Small intestine (tissue), 7 donors: ENCODE data around the gene STUM. TPM values are rescaled to one million over a fixed set of nuclear protein-coding genes. Genes with fewer than 3 reads are reported as not detected.

Source experiments
- DNase-seq, 2 donors: peaks; one replicate each; pipeline versions ENCODE4 v3.0.0 to v3.0.0-alpha.2; 2013
- FAIRE-seq: peaks from 2 replicates; lab custom pipeline; 2012; peaks lifted over from hg19 to GRCh38; lab: Jason Lieb, UNC
- H3K27ac ChIP-seq, 3 donors: one replicate each; pipeline ENCODE4 v1.5.1; 2013; ENCODE audit warnings: low read length in 2 of 3, mild to moderate bottlenecking in 2 of 3, control low read depth in 1 of 3, inconsistent platforms in 1 of 3, low read depth in 1 of 3, moderate library complexity in 1 of 3
- H3K27me3 ChIP-seq, 3 donors: one replicate each; pipeline ENCODE4 v1.6.1; 2013; ENCODE audit warnings: low read length in 3 of 3, inconsistent platforms in 1 of 3; ENCODE audit not compliant: control insufficient read depth in 3 of 3, insufficient read depth in 3 of 3
- H3K36me3 ChIP-seq, 3 donors: one replicate each; pipeline ENCODE4 v1.6.1; 2013; ENCODE audit warnings: low read length in 3 of 3, inconsistent platforms in 1 of 3, low read depth in 1 of 3, mild to moderate bottlenecking in 1 of 3, moderate library complexity in 1 of 3; ENCODE audit not compliant: control insufficient read depth in 3 of 3, insufficient read depth in 2 of 3
- H3K4me1 ChIP-seq, 3 donors: one replicate each; pipeline ENCODE4 v1.6.1; 2013; ENCODE audit warnings: low read length in 2 of 3, inconsistent platforms in 1 of 3, low read depth in 1 of 3, mild to moderate bottlenecking in 1 of 3, moderate library complexity in 1 of 3; ENCODE audit not compliant: control insufficient read depth in 3 of 3, insufficient read depth in 2 of 3
- H3K4me3 ChIP-seq, 3 donors: one replicate each; pipeline ENCODE4 v1.5.1; 2013; ENCODE audit warnings: low read length in 3 of 3, control low read depth in 1 of 3, inconsistent platforms in 1 of 3, low read depth in 1 of 3, mild to moderate bottlenecking in 1 of 3, moderate library complexity in 1 of 3
- H3K9me3 ChIP-seq, 2 donors: one replicate each; pipeline ENCODE4 v1.6.1; 2013; ENCODE audit warnings: low read depth in 1 of 2, low read length in 1 of 2; ENCODE audit not compliant: control insufficient read depth in 2 of 2, insufficient read depth in 1 of 2
- WGBS, 3 donors: extraction: QIAGEN DNeasy Blood & Tissue Kit; methylation state at CpG; one replicate each; pipeline ENCODE4 v1.1.7; 2013; 5-methylcytosine and 5-hydroxymethylcytosine counted together
- polyA plus RNA-seq, 4 donors: library from polyadenylated mRNA; stranded (reverse) in 3 of 4; unstranded in 1 of 4; fragments of 200-250 nt in 3 of 4; fragments of 120-200 nt in 1 of 4; gene quantifications; one replicate each; pipeline versions ENCODE4 v1.2.1 to v1.2.3, GENCODE V29; 2013
- donor health status: healthy with polysubstance abuse.
- donor health status: control.
- donor health status: control.
- donor health status: Bipolar disorder and iron deficiency.
- donor health status: healthy.

Gene STUM
- polyA plus RNA-seq, 4 donors: under 0.01 to 9.6 (median 0.55) TPM

DNA sequence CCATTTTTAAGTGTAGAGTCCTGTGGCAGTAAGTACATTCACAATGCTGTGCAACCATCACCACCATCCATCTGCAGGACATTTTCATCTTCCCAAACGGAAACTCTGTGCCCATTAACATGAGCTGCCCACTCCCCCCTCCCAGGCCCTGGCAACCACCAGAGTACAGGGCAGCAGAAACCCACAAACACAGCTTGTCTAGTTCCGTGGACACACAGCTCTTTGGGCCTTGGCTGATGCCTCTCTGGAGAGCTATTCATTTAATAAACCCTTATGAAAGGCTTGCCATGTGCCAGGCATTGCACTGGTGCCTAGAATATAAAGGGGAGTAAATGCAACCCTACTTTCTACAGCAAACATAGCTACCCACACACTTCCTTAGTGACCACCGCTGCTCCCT is 28.0 kb downstream of the STUM start:
- H3K4me1 ChIP-seq: no peaks in the 10 kb centered on the region
- FAIRE-seq (no peak), DNase-seq (no peak)
- WGBS, 3 donors: 73 to 96% (median 83%) methylated on average over 3 of the region's 3 CpGs
- peaks cover 0 to 6% (median 0%) of the 10 kb centered on the region in 3 donors for H3K36me3 ChIP-seq
- no peaks in the 10 kb centered on the region for H3K27me3 ChIP-seq
- H3K4me3 ChIP-seq: no peak overlapping the region
- no peak overlapping the region for H3K27ac ChIP-seq
- peaks cover 0 to 4% of the 10 kb centered on the region in 2 donors for H3K9me3 ChIP-seq

DNA sequence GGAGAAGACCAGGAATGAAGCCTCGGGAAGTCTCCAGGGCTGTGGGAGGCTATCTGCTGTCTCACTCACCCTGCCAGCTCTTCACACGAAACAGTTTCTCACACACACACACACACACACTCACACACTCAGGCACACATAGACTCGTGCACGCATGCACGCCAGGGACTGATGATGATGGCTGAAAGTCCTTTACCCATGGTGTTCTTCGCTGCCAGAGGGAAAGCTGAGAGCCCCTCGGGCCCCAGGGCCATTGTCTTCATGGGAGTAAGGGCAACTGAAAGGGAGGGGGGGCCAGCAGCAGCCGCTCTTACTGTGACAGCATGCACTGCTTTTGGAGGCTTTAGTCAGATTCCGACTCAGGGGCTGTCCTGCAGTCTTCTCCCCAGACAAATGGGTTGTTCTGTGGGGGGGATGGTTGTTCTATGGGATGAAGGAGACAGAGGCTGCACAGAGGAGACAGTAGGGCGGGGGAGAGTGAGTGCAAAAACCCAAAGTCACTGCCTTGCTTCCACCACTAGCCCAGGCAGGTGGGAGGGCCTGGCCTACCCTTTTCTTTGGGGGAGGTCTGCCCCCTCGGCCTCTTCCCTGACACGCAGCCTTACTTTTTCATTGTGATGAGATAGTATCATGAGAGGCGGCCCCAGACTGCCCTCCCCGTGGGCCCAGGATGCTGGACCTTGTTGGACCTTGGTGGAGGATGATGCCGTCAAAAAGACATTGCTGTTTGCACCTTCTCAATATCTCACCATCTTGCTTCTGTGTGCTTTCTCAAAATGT is 29.0 kb downstream of the STUM start:
- 84 to 86% (median 86%) methylated on average over 15 of the region's 15 CpGs for WGBS, 3 donors
- Histone ChIP-seq H3K27me3 (no peaks in the 10 kb centered on the region), H3K27ac (no peak overlapping the region), H3K9me3 (peaks cover 0 to 4% of the 10 kb centered on the region in 2 donors), H3K4me3 (no peak overlapping the region), H3K36me3 (peaks cover 0 to 4% (median 0%) of the 10 kb centered on the region in 3 donors), H3K4me1 (no peaks in the 10 kb centered on the region)
- FAIRE-seq: no peak
- DNase-seq: no peak

DNA sequence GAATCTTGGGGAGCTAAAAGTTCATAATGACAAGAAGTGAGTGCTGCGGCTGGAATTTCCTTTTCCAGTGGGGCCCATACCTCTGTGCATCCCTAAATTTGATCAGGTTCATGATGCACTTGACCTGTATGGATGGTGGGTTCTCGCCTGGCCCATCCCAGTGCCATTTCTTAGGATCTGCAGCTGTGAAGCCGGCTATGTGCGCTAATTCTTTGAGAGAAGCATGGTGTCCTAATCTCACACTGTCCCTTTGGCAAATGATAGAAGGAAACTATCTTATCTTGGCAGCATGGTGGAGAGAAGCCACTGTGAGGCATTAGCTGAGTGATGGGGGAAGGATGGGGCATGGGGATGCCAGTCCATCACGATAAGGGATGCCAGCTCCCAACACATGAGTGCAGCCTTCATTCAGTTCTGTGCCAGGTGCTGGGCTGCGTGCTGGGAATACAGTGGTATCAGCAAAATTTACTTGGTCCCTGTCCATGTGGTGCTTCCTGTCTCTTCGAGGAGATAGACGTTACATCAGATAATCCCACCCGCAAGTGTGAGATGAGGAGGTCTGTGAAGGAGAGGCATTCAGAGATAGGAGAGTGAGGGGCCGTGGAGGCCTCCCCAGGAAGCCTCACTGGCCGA is 30.5 kb downstream of the STUM start:
- WGBS, 3 donors: 88 to 94% (median 90%) methylated on average over 11 of the region's 11 CpGs
- DNase-seq (no peak), FAIRE-seq (no peak)

DNA sequence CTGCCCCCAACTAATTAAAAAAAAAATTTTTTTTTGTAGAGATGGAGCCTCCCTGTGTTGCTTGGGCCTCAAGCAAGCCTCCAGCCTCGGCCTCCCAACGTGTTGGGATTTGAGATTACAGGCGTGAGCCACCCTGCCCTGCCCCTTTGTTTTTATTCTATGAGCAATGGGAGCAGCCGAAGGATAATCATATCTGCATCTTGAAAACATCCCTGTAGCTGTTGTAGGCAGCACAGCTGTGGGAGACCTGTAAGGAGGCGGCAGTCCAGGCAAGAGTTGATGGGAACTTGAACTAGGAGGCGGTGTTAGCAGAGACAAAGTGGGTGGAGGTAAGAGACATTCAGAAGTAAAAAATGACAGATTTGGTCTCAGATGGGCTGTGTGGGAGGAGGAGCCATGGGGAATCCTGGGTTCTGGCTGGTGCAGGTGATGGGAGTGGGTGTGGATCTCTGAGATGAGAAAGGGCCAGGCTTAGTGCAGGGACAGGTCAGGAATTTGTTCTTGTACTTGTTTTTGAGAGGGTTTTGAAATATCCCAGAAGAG is 31.3 kb downstream of the STUM start:
- H3K4me3 ChIP-seq: no peak overlapping the region
- FAIRE-seq (no peak), DNase-seq (no peak)
- no peaks in the 10 kb centered on the region for H3K36me3 ChIP-seq
- peaks cover 0 to 4% of the 10 kb centered on the region in 2 donors for H3K9me3 ChIP-seq
- no peak overlapping the region for H3K27ac ChIP-seq
- whole genome bisulfite sequencing, 3 donors: 90 to 96% (median 95%) methylated on average over 6 of the region's 6 CpGs
- H3K27me3 ChIP-seq: no peaks in the 10 kb centered on the region
- H3K4me1 ChIP-seq: no peaks in the 10 kb centered on the region

More for the DNA sequence above, 30.5 kb downstream of the STUM start:
- Histone ChIP-seq H3K4me1 (no peaks in the 10 kb centered on the region), H3K9me3 (peaks cover 0 to 4% of the 10 kb centered on the region in 2 donors), H3K27ac (no peak overlapping the region), H3K36me3 (peaks cover 0 to 2% (median 0%) of the 10 kb centered on the region in 3 donors), H3K27me3 (no peaks in the 10 kb centered on the region), H3K4me3 (no peak overlapping the region)

DNA sequence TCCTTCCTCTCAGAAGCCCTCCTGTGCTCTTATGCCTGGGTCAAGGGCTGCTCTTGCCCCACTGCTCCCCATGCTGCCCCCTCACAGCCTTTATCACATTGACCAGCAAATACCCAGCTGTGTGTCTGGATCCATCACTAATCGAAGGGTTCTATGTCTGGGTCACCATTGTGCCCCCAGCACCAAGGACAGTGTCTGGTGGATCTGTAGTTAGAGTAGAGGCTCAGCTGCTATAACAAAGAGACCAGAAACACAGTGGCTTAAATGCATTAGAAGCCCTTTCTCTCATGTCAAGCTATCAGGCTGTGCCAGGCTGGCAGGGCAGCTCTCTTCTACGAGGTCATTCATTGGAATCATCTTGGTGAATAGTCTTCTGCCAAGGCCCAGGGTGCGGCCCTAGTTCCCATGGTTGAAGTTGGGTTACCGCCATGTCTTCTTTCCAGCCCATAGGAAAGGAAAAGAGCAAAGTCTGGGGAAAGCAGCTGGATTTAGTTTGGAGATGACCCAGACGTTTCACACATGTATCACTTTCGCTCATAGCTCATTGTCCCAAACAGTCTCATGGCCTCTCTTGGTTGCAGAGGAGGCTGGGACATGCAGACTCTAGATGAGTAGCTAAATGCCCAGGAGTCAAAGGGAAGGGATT is 32.2 kb downstream of the STUM start:
- DNase-seq (no peak), FAIRE-seq (no peak)
- Histone ChIP-seq H3K4me3 (no peak overlapping the region), H3K36me3 (no peaks in the 10 kb centered on the region), H3K27me3 (no peaks in the 10 kb centered on the region), H3K27ac (no peak overlapping the region), H3K4me1 (no peaks in the 10 kb centered on the region), H3K9me3 (peaks cover 0 to 4% of the 10 kb centered on the region in 2 donors)
- 68 to 79% (median 74%) methylated on average over 6 of the region's 6 CpGs for WGBS, 3 donors

DNA sequence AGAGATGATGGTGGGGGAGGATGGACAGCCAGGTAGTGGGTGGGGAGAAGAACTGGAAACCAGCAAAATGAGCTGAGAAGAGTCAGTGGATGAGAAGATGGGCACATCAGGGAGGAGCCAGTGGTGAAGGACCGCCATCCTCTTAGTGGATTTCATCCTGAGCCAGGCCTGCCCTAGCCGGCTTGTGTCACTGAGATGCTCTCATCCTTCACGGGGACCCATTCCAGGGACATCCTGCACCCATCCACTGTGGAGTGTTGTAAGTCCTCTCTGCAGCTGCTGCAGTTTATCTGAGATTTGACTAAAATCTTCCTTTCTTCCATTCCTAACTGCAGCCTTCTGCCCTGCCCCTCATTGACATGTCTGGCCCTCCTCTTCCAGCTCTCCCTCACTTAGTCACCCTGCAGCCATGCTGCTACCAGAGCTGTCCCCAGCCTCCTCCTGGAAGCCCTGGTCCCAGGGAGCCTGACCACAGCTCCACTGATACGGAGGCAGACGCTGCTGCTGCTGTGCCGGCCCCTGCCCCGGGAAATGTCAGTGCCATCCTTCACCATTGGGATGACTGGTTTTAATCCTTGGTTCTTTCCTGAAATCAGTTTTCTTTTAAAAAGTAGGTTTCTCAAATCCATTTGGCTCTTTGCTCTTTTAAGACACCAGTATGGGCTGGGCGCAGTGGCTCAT is 33.2 kb downstream of the STUM start:
- no peaks in the 10 kb centered on the region for H3K27me3 ChIP-seq
- peaks cover 0 to 4% of the 10 kb centered on the region in 2 donors for H3K9me3 ChIP-seq
- no peaks in the 10 kb centered on the region for H3K4me1 ChIP-seq
- H3K36me3 ChIP-seq: no peaks in the 10 kb centered on the region
- WGBS, 3 donors: 93 to 97% (median 94%) methylated on average over 8 of the region's 8 CpGs
- H3K27ac ChIP-seq: no peak overlapping the region
- FAIRE-seq: no peak
- no peak overlapping the region for H3K4me3 ChIP-seq
- no peak for DNase-seq

DNA sequence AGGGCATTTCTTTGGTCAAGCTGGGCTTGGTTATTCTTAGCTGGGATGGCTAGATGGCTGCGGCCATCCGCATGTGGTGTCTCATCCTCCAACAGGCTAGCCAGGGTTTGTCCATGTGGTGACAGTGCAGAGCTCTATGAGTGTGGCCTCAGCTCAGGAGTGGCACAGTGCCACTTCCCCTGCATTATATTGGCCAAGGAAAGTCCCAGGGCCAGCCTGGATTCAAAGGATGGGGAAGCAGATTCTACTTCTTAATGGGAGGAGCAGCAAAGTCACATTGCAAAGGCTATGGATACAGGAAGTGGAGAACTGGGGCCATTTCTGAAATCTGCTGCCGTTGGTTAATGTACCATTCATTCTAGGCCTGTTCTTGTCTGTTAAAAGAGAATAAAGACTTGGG is 34.4 kb downstream of the STUM start:
- no peak for DNase-seq
- Histone ChIP-seq H3K4me3 (no peak overlapping the region), H3K27me3 (no peaks in the 10 kb centered on the region), H3K9me3 (peaks cover 0 to 4% of the 10 kb centered on the region in 2 donors), H3K36me3 (no peaks in the 10 kb centered on the region), H3K4me1 (no peaks in the 10 kb centered on the region), H3K27ac (no peak overlapping the region)
- FAIRE-seq: no peak
- 92 to 94% (median 94%) methylated on average over 3 of the region's 3 CpGs for WGBS, 3 donors

DNA sequence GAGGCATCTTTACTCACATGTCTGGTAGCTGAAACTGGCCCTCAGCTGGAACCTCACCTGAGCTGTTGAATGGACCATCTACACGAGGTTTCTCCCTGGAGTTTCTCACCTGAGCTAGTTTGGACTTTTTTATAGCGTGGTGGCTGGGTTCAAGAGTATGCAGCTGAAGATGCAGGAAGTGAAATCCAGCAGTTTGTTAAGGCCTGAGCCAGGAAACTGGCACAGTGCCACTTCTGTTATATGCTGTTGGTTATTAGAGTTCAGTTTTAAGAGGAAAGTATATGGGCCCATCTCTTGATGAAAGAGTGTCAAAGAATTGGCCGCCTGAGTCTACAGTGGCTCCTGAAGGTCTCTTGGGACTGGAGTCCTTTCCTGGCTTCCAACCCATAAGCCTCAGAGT is 35.6 kb downstream of the STUM start:
- Histone ChIP-seq H3K36me3 (no peaks in the 10 kb centered on the region), H3K27ac (no peak overlapping the region), H3K27me3 (no peaks in the 10 kb centered on the region), H3K4me1 (no peaks in the 10 kb centered on the region), H3K9me3 (peaks cover 0 to 4% of the 10 kb centered on the region in 2 donors), H3K4me3 (no peak overlapping the region)
- DNase-seq (peak in 1 of 2 donors; percentile 27), FAIRE-seq (no peak)
- 45 to 50% (median 46%) methylated on average over 3 of the region's 3 CpGs for WGBS, 3 donors
